SK-N-SH treated with all-trans-retinoic acid at 6 μM for 48 hours (cell line): ENCODE results near the gene C3orf52.

Experiments
- ATAC-seq: fragments of 200-7000 bp; cut with Tn5 transposase; 3 replicates; pipeline ENCODE4 v1.9.1; 2020; ENCODE audit warnings: mild to moderate bottlenecking, moderate library complexity
- ARNTL ChIP-seq: fragments of 450-650 bp; formaldehyde crosslinking; IDR thresholded peaks from 2 replicates; pipeline ENCODE4 v1.5.0; 2020; ENCODE audit warnings: low read depth, mild to moderate bottlenecking, moderate library complexity, borderline replicate concordance
- BACH2 ChIP-seq: fragments of 250-450 bp; sonication (Bioruptor Pico); IDR thresholded peaks from 2 replicates; pipeline ENCODE4 v1.9.0; 2021; ENCODE audit warnings: mild to moderate bottlenecking, borderline replicate concordance
- CREB5 ChIP-seq: fragments of 250-450 bp; sonication (Bioruptor Pico); IDR thresholded peaks from 2 replicates; pipeline ENCODE4 v1.5.1; 2020; ENCODE audit warnings: low read depth, mild to moderate bottlenecking, moderate library complexity
- ESRRG ChIP-seq: fragments of 250-450 bp; sonication (Bioruptor Pico); IDR thresholded peaks from 2 replicates; pipeline ENCODE4 v1.6.1; 2021; ENCODE audit warnings: mild to moderate bottlenecking
- GLIS3 ChIP-seq: fragments of 250-450 bp; sonication (Bioruptor Pico); IDR thresholded peaks from 2 replicates; pipeline ENCODE4 v1.5.0; 2020; ENCODE audit warnings: mild to moderate bottlenecking, moderate library complexity
- ISL1 ChIP-seq: fragments of 250-450 bp; sonication (Bioruptor Pico); IDR thresholded peaks from 2 replicates; pipeline ENCODE4 v2.1.2; 2022; ENCODE audit warnings: mild to moderate bottlenecking, moderate library complexity
- OSR1 ChIP-seq: fragments of 250-450 bp; sonication (Bioruptor Pico); IDR thresholded peaks from 2 replicates; pipeline ENCODE4 v1.8.0; 2022; ENCODE audit warnings: moderate library complexity, mild to moderate bottlenecking, inconsistent platforms
- PATZ1 ChIP-seq: fragments of 250-450 bp; sonication (Bioruptor Pico); IDR thresholded peaks from 2 replicates; pipeline ENCODE4 v1.8.0; 2020; ENCODE audit warnings: mild to moderate bottlenecking, moderate library complexity, borderline replicate concordance
- POU6F1 ChIP-seq: fragments of 250-450 bp; sonication (Bioruptor Pico); IDR thresholded peaks from 2 replicates; pipeline ENCODE4 v1.8.0; 2021; ENCODE audit warnings: low read depth, mild to moderate bottlenecking, moderate library complexity, borderline replicate concordance
- PPARA ChIP-seq: fragments of 250-450 bp; sonication (Bioruptor Pico); IDR thresholded peaks from 2 replicates; pipeline ENCODE4 v1.5.0; 2020; ENCODE audit warnings: mild to moderate bottlenecking, borderline replicate concordance
- RARB ChIP-seq: fragments of 250-450 bp; sonication (Bioruptor Pico); IDR thresholded peaks from 2 replicates; pipeline ENCODE4 v1.8.0; 2021; ENCODE audit warnings: mild to moderate bottlenecking, moderate library complexity
- TCF4 ChIP-seq: fragments of 250-450 bp; sonication (Bioruptor Pico); IDR thresholded peaks from 2 replicates; pipeline ENCODE4 v1.8.0; 2021; ENCODE audit warnings: mild to moderate bottlenecking, moderate library complexity, borderline replicate concordance
- TOX ChIP-seq: fragments of 250-450 bp; sonication (Bioruptor Pico); IDR thresholded peaks from 2 replicates; pipeline ENCODE4 v1.8.0; 2021; ENCODE audit warnings: mild to moderate bottlenecking, moderate library complexity, borderline replicate concordance
- TSHZ2 ChIP-seq: fragments of 250-450 bp; sonication (Bioruptor Pico); IDR thresholded peaks from 2 replicates; pipeline ENCODE4 v1.5.0; 2020; ENCODE audit warnings: mild to moderate bottlenecking, moderate library complexity
- ZC3H10 ChIP-seq: fragments of 250-450 bp; sonication (Bioruptor Pico); IDR thresholded peaks from 2 replicates; pipeline ENCODE4 v1.5.1; 2021; ENCODE audit warnings: mild to moderate bottlenecking, moderate library complexity
- ZFP3 ChIP-seq: fragments of 250-450 bp; sonication (Bioruptor Pico); IDR thresholded peaks from 2 replicates; pipeline ENCODE4 v1.5.0; 2020; ENCODE audit warnings: mild to moderate bottlenecking, moderate library complexity
- ZFP30 ChIP-seq: fragments of 450-650 bp; formaldehyde crosslinking; IDR thresholded peaks from 2 replicates; pipeline ENCODE4 v1.5.0; 2022; ENCODE audit warnings: mild to moderate bottlenecking, moderate library complexity
- ZNF565 ChIP-seq: fragments of 450-650 bp; formaldehyde crosslinking; conservative IDR thresholded peaks from 2 replicates; pipeline ENCODE4 v1.5.0; 2020; ENCODE audit warnings: low read depth, mild to moderate bottlenecking, moderate library complexity
- ZNF70 ChIP-seq: fragments of 450-650 bp; formaldehyde crosslinking; IDR thresholded peaks from 2 replicates; pipeline ENCODE4 v1.5.0; 2020; ENCODE audit warnings: mild to moderate bottlenecking, moderate library complexity
- ZNF8 ChIP-seq: fragments of 450-650 bp; formaldehyde crosslinking; IDR thresholded peaks from 2 replicates; pipeline ENCODE4 v1.5.0; 2020; ENCODE audit warnings: mild to moderate bottlenecking, moderate library complexity

Gene C3orf52

DNA sequence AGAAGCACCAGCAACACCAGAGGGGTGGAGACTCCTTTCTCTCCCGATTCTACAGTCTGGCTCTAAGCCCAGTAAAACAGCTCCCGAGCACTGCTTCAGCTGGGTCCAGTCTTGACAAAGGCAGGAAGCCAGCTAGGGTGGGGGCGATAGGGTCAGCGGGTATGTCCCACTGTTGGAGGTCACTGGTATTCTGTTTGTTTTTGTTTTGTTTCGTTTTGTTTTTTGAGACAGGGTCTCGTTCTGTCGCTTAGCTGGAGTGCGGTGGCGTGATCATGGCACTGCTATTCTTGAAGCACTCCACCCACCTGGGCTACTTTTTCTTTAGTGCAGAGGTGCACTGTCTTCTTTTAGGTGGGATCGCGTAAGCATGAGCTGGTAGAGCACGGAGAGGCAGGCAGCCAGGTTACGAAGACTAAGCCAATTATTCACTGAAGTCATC lies 30.6 kb downstream of the C3orf52 start:
- ATAC-seq: no peak
- no peak for TF ChIP-seq GLIS3 (CRISPR knock-in tag)
- no peak for TF ChIP-seq ZNF565 (CRISPR knock-in tag)
- TF ChIP-seq ZNF8: no peak
- TF ChIP-seq PPARA (CRISPR knock-in tag): no peak
- TF ChIP-seq, all 23 proteins: peak for 0

GRCh38 chr3:112117415-112117814 lies 31.2 kb downstream of the C3orf52 start:
- no peak for ATAC-seq
- TF ChIP-seq ESRRG (CRISPR knock-in tag) (no peak), TOX (CRISPR knock-in tag) (no peak), ARNTL (CRISPR knock-in tag) (no peak), ZC3H10 (CRISPR knock-in tag) (no peak), OSR1 (CRISPR knock-in tag) (no peak), BACH2 (no peak)

GRCh38 chr3:112117841-112118571 lies 31.8 kb downstream of the C3orf52 start:
- ATAC-seq: peak; percentile 25; the same call in 1 of the 3 replicates
- no peak for TF ChIP-seq ZNF70 (CRISPR knock-in tag)
- TF ChIP-seq PPARA (CRISPR knock-in tag): no peak
- no peak for TF ChIP-seq PATZ1 (CRISPR knock-in tag)
- no peak for TF ChIP-seq RARB (CRISPR knock-in tag)
- TF ChIP-seq ZFP30 (CRISPR knock-in tag): no peak
- no peak for TF ChIP-seq POU6F1
- TF ChIP-seq TSHZ2 (CRISPR knock-in tag): no peak
- no peak for TF ChIP-seq ZFP3 (CRISPR knock-in tag)
- no peak for TF ChIP-seq ESRRG (CRISPR knock-in tag)
- no peak for TF ChIP-seq TCF4 (CRISPR knock-in tag)
- no peak for TF ChIP-seq CREB5 (CRISPR knock-in tag)
- no peak for TF ChIP-seq GLIS3 (CRISPR knock-in tag)
- TF ChIP-seq OSR1 (CRISPR knock-in tag): no peak
- no peak for TF ChIP-seq ISL1
- no peak for TF ChIP-seq BACH2
- TF ChIP-seq ZNF565 (CRISPR knock-in tag): no peak
- no peak for TF ChIP-seq ARNTL (CRISPR knock-in tag)
